ENCODE results near the gene HMGN2. TPM values are rescaled to one million over a fixed set of nuclear protein-coding genes. Genes with fewer than 3 reads are reported as not detected.

HMGN2 gene
- total and polyA plus RNA-seq, 10 of the 15 experiments (the other 5 are each of a cell fraction or from before 2014, with no cell fraction given), result 249 to 2,682 (median 694) TPM

GRCh38 chr1:26482921-26483320 lies 10.7 kb downstream of the HMGN2 start:
- DNase-seq (ENCODE audit: low read depth, low spot score) (no peak), FAIRE-seq (no peak), ATAC-seq (no peak)
- CTCF ChIA-PET, result interaction anchor here (0.9 to 1.7 kb wide), 2 partner anchors 17 to 115 kb away, joined by 3 read pairs; no protein-coding TSS in a partner anchor
- RAD21 ChIA-PET (ENCODE audit: unreplicated experiment), result no interaction called here
- Histone ChIP-seq H2AFZ (ENCODE audit: control insufficient read depth, low read depth, low read length) (no peak overlapping the region), H3K9me3 (replicated peaks; ENCODE audit: control insufficient read depth, insufficient read depth, low read length) (no peaks in the 10 kb centered on the region), H3K4me1 (ENCODE audit: control insufficient read depth, insufficient read depth, low read length) (no peaks in the 10 kb centered on the region), H3K27me3 (replicated peaks in 1 of 2; ENCODE audit: control insufficient read depth in 2 of 2, insufficient read depth in 2 of 2, low read length in 1 of 2) (no peaks in the 10 kb centered on the region), H3K4me3 (no peak overlapping the region), H3K36me3 (ENCODE audit: control insufficient read depth in 2 of 2, insufficient read depth in 2 of 2, low read length in 1 of 2) (no peaks in the 10 kb centered on the region), H3K27ac (ENCODE audit: control insufficient read depth, insufficient read depth) (no peak overlapping the region), H4K20me1 (ENCODE audit: control insufficient read depth, insufficient read depth) (no peaks in the 10 kb centered on the region), H3K79me2 (ENCODE audit: control insufficient read depth, insufficient read depth, low read length) (no peaks in the 10 kb centered on the region), H3K9ac (ENCODE audit: control insufficient read depth, insufficient read depth, low read length) (no peak overlapping the region), H3K4me2 (ENCODE audit: control insufficient read depth, insufficient read depth) (no peak overlapping the region)
- SMC1A ChIA-PET (ENCODE audit: uncharacterized antibody, unreplicated experiment), result no interaction called here
- POLR2A ChIA-PET, result interaction anchor here (0.5 kb wide), 1 partner anchor 43 kb away, joined by 3 read pairs; no protein-coding TSS in a partner anchor
- WGBS (ENCODE audit: insufficient coverage, insufficient replicate concordance, low lambda C conversion rate, missing lambda C conversion rate), result 100% methylated on average over 2 of the region's 2 CpGs
- no TSS peak for BruUV-seq (replicated peaks)
- intact Hi-C loops (cut with micrococcal nuclease; ENCODE audit: unreplicated experiment) (no loop called here), in situ Hi-C loops (cut with MboI) (no loop called here)
- TF ChIP-seq SREBF2 (IDR thresholded peaks at IDR 0.05; ENCODE audit: low read length), result no peak
- TF ChIP-seq USF1 (IDR thresholded peaks at IDR 0.05; ENCODE audit: borderline replicate concordance, extremely low read length, insufficient read depth, low read depth, low read length), result no peak
- no peak for TF ChIP-seq PML (IDR thresholded peaks at IDR 0.05; ENCODE audit: low read length)
- TF ChIP-seq MTA3 (IDR thresholded peaks at IDR 0.05; ENCODE audit: borderline replicate concordance, low read length), result no peak
- no peak for TF ChIP-seq FOXK2 (IDR thresholded peaks at IDR 0.05)
- TF ChIP-seq RAD21 (IDR thresholded peaks at IDR 0.05; ENCODE audit: insufficient read depth, low read depth, low read length), result no peak
- TF ChIP-seq BHLHE40 (IDR thresholded peaks at IDR 0.05; ENCODE audit: borderline replicate concordance in 1 of 2, low read depth in 2 of 2, low read length in 1 of 2), result no peak
- no peak for TF ChIP-seq SKIL (IDR thresholded peaks at IDR 0.05; ENCODE audit: low read depth, poor library complexity, severe bottlenecking)
- no peak for TF ChIP-seq SPI1 (IDR thresholded peaks at IDR 0.05; ENCODE audit: borderline replicate concordance, insufficient read depth, low read depth, low read length)
- TF ChIP-seq WRNIP1 (IDR thresholded peaks at IDR 0.05; ENCODE audit: borderline replicate concordance, low read depth, low read length), result no peak
- TF ChIP-seq DPF2 (IDR thresholded peaks at IDR 0.05), result no peak
- TF ChIP-seq ZZZ3 (IDR thresholded peaks at IDR 0.05; ENCODE audit: control insufficient read depth, insufficient read length, low read depth), result no peak
- TF ChIP-seq NKRF (conservative IDR thresholded peaks at IDR 0.05), result no peak
- TF ChIP-seq IRF4 (IDR thresholded peaks at IDR 0.05; ENCODE audit: low read depth, low read length), result no peak
- no peak for TF ChIP-seq ASH2L (IDR thresholded peaks at IDR 0.05; ENCODE audit: borderline replicate concordance, low read depth)
- no peak for TF ChIP-seq MYB (IDR thresholded peaks at IDR 0.05; ENCODE audit: borderline replicate concordance, low read depth, low read length)
